ENCODE measurements around the gene ARL6. TPM values are rescaled to one million over a fixed set of nuclear protein-coding genes. Genes with fewer than 3 reads are reported as not detected.

The ARL6 gene
- total RNA-seq, 1 experiment from 2014 or later, result 5.2 TPM

DNA sequence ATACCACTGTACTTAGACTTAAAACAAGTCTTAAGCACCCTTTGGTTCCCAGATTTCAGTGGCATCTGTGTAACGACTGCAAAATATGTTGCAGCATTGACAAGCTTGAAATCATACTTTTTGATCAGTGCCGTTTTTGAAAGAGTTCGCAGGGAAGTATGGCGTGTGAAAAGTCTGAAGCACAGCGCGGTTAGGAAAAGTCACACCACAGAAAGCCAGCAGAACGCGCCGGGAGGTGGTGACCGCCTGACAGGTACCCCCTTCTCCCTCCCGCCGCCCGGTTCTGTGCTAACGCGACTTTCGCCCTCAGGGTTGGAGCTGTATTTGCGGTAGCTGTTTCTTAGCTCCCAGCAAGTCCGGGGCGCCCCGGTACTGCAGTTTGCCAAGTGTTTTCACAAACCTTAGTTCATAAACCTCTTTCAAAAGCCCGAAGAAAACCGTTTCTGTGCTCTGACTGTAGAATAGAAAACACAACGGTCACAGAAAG lies 56.8 kb downstream of the ARL6 start:
- CTCF ChIA-PET, result interaction anchor here (0.6 to 0.9 kb wide), 2 partner anchors 121 to 143 kb away, joined by 3 read pairs; no protein-coding TSS in a partner anchor
- no peaks in the 10 kb centered on the region for H3K27me3 Mint-ChIP-seq (ENCODE audit: unreplicated experiment)
- no TSS peak for BruUV-seq (replicated peaks)

GRCh38 chr3:97821774-97822358 lies 57.3 kb downstream of the ARL6 start, which contains the start of gene CRYBG3:
TSS of gene CRYBG3 (plus strand) at chr3:97822011. CDS start at chr3:97822207, 196 bp downstream.
- H3K27me3 Mint-ChIP-seq (ENCODE audit: unreplicated experiment), result no peaks in the 10 kb centered on the region
- intact Hi-C loops (cut with micrococcal nuclease; ENCODE audit: unreplicated experiment), result loop anchor here (5.0 kb wide), 2 partner anchors 60 to 120 kb away; no protein-coding TSS in a partner anchor
- TF ChIP-seq, protein P1, sequence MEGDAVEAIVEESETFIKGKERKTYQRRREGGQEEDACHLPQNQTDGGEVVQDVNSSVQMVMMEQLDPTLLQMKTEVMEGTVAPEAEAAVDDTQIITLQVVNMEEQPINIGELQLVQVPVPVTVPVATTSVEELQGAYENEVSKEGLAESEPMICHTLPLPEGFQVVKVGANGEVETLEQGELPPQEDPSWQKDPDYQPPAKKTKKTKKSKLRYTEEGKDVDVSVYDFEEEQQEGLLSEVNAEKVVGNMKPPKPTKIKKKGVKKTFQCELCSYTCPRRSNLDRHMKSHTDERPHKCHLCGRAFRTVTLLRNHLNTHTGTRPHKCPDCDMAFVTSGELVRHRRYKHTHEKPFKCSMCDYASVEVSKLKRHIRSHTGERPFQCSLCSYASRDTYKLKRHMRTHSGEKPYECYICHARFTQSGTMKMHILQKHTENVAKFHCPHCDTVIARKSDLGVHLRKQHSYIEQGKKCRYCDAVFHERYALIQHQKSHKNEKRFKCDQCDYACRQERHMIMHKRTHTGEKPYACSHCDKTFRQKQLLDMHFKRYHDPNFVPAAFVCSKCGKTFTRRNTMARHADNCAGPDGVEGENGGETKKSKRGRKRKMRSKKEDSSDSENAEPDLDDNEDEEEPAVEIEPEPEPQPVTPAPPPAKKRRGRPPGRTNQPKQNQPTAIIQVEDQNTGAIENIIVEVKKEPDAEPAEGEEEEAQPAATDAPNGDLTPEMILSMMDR (IDR thresholded peaks at IDR 0.05; ENCODE audit: unreplicated experiment), result peak; percentile 12
- no TSS peak for BruUV-seq (replicated peaks)
- CTCF ChIA-PET, result interaction anchor here (0.6 to 0.9 kb wide), 2 partner anchors 120 to 143 kb away, joined by 3 read pairs; no protein-coding TSS in a partner anchor
- H3K9me3 Mint-ChIP-seq (ENCODE audit: low read depth, unreplicated experiment), result no peaks in the 10 kb centered on the region
- DNase-seq, result peak; percentile 85
- peaks cover 25% of the 10 kb centered on the region for H3K36me3 Mint-ChIP-seq (ENCODE audit: insufficient read depth, unreplicated experiment)
- peaks cover 26% of the 10 kb centered on the region for H3K4me1 Mint-ChIP-seq (ENCODE audit: low read depth, unreplicated experiment)
- H3K27ac Mint-ChIP-seq (ENCODE audit: unreplicated experiment), result peak within 1 kb of the TSS; percentile 73
- peak within 1 kb of the TSS; percentile 82 for H3K4me3 Mint-ChIP-seq (ENCODE audit: low read depth, unreplicated experiment)

More for the DNA sequence above, 56.8 kb downstream of the ARL6 start:
- peak; percentile 46 for DNase-seq
- Mint-ChIP-seq H3K9me3 (ENCODE audit: low read depth, unreplicated experiment) (no peaks in the 10 kb centered on the region), H3K36me3 (ENCODE audit: insufficient read depth, unreplicated experiment) (peaks cover 25% of the 10 kb centered on the region), H3K4me3 (ENCODE audit: low read depth, unreplicated experiment) (peak overlapping the region; percentile 82), H3K27ac (ENCODE audit: unreplicated experiment) (no peak overlapping the region), H3K4me1 (ENCODE audit: low read depth, unreplicated experiment) (peaks cover 26% of the 10 kb centered on the region)
- intact Hi-C loops (cut with micrococcal nuclease; ENCODE audit: unreplicated experiment), result loop anchor here (5.0 kb wide), 2 partner anchors 61 to 121 kb away; no protein-coding TSS in a partner anchor
- TF ChIP-seq, protein P1 (IDR thresholded peaks at IDR 0.05; ENCODE audit: unreplicated experiment), result no peak

DNA sequence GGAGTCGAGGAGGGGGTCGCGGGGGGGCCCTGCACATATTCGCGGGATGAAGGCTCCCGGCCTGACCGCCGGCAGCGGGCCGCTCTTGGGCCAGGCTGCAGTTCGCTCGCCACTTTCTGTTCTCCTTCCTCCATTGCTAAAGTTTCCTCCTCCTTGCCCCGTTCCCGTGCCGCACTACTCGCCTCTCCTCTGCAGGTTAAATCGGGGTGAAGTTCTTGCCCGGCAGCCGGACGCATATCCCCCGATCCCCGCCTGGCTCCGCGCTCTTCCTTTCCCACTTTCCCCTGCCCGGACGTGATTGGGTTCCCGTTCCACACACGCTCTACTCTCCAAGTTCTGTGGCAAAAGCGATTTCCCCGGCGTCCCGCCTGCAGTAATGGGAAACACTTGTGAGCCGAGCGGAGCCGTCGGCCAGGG lies 57.8 kb downstream of the ARL6 start:
- Mint-ChIP-seq H3K9me3 (ENCODE audit: low read depth, unreplicated experiment) (no peaks in the 10 kb centered on the region), H3K36me3 (ENCODE audit: insufficient read depth, unreplicated experiment) (peaks cover 25% of the 10 kb centered on the region), H3K4me3 (ENCODE audit: low read depth, unreplicated experiment) (peak overlapping the region; percentile 82), H3K4me1 (ENCODE audit: low read depth, unreplicated experiment) (peaks cover 26% of the 10 kb centered on the region), H3K27me3 (ENCODE audit: unreplicated experiment) (no peaks in the 10 kb centered on the region), H3K27ac (ENCODE audit: unreplicated experiment) (peak overlapping the region; percentile 73)
- CTCF ChIA-PET, result no interaction called here
- TF ChIP-seq, protein P1 (IDR thresholded peaks at IDR 0.05; ENCODE audit: unreplicated experiment), result no peak
- peak; percentile 30 for DNase-seq
- intact Hi-C loops (cut with micrococcal nuclease; ENCODE audit: unreplicated experiment), result loop anchor here (5.0 kb wide), 2 partner anchors 60 to 120 kb away; no protein-coding TSS in a partner anchor
- no TSS peak for BruUV-seq (replicated peaks)

DNA sequence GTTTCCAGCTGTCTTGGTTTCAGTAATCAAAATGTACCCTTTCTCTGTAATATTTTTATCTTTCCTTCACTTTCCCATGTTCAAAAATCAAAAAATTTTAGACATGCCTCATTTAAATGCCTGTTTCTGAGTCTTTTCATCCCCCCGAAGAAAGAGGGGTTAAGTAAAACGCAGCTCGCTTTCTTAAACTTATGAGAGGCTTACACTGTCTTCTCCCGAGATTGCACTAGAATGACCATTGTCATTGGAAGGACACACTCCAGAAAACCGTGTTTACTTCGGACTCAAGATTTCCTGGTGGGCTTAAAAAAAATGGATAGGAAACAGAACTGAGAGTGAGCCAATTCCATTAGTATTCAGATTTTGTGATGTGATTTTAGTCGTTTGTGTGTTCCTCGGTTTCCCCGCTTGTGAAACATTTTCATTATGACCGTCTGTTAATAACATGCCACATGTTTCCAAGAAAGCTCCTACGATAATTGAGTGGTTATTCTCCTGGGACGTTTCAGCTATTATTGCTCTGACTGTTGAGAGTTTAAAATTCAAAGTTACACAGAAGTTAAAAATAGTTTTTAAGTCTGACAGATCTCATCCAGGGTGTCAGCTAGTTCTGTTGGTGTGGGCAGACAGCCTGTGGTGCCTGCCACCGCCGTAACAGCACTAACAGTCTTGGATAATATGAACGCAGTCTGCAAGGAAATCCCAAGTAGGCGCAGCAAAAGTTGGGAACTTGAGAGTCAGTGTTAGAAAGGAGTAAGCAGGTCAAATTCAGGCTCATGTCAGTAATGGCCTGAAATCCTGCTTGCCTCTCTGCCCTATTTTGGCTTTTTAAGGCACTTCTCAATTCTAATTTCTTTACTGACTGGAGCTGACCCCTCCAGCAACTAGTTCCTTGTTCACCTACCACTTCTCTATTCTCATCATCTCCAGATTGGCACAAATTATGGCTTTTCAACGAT lies 58.8 kb downstream of the ARL6 start:
- CTCF ChIA-PET, result no interaction called here
- peak overlapping the region; percentile 73 for H3K27ac Mint-ChIP-seq (ENCODE audit: unreplicated experiment)
- peak overlapping the region; percentile 82 for H3K4me3 Mint-ChIP-seq (ENCODE audit: low read depth, unreplicated experiment)
- H3K9me3 Mint-ChIP-seq (ENCODE audit: low read depth, unreplicated experiment), result no peaks in the 10 kb centered on the region
- TSS peak; percentile 33 for BruUV-seq (replicated peaks)
- H3K27me3 Mint-ChIP-seq (ENCODE audit: unreplicated experiment), result no peaks in the 10 kb centered on the region
- intact Hi-C loops (cut with micrococcal nuclease; ENCODE audit: unreplicated experiment), result loop anchor here (5.0 kb wide), 2 partner anchors 59 to 119 kb away; no protein-coding TSS in a partner anchor
- TF ChIP-seq, protein P1 (IDR thresholded peaks at IDR 0.05; ENCODE audit: unreplicated experiment), result no peak
- H3K4me1 Mint-ChIP-seq (ENCODE audit: low read depth, unreplicated experiment), result peaks cover 26% of the 10 kb centered on the region
- no peak for DNase-seq
- H3K36me3 Mint-ChIP-seq (ENCODE audit: insufficient read depth, unreplicated experiment), result peaks cover 25% of the 10 kb centered on the region
